Measurements from ENCODE around the gene ADSS1. TPM values are rescaled to one million over a fixed set of nuclear protein-coding genes. Genes with fewer than 3 reads are reported as not detected.
A peak's percentile ranks its signal among the peaks of the same experiment; 100 is the strongest.

ADSS1 gene
- total RNA-seq, 1 experiment from 2014 or later = 19.8 TPM

- no peak for DNase-seq (ENCODE audit: extremely low read depth, low read depth)
These were observed 5.8 kb downstream of the ADSS1 start for GRCh38 chr14:104729835-104730181.

- no peak for DNase-seq (ENCODE audit: extremely low read depth, low read depth)
These were observed 6.5 kb downstream of the ADSS1 start for GRCh38 chr14:104730487-104730886.

GRCh38 chr14:104731320-104732294 lies 7.6 kb downstream of the ADSS1 start:
- no peak for DNase-seq (ENCODE audit: extremely low read depth, low read depth)

GRCh38 chr14:104732355-104732804 lies 8.4 kb downstream of the ADSS1 start:
- peak; percentile 90 for DNase-seq (ENCODE audit: extremely low read depth, low read depth)

GRCh38 chr14:104732931-104733681 lies 9.1 kb downstream of the ADSS1 start:
- DNase-seq (ENCODE audit: extremely low read depth, low read depth) = peak; percentile 53

GRCh38 chr14:104734051-104734587 lies 10.1 kb downstream of the ADSS1 start:
- no peak for DNase-seq (ENCODE audit: extremely low read depth, low read depth)

- no peak for DNase-seq (ENCODE audit: extremely low read depth, low read depth)
These were observed 10.6 kb downstream of the ADSS1 start for GRCh38 chr14:104734601-104734990.

GRCh38 chr14:104734991-104735779 lies 11.2 kb downstream of the ADSS1 start:
- no peak for DNase-seq (ENCODE audit: extremely low read depth, low read depth)

- peak; percentile 43 for DNase-seq (ENCODE audit: extremely low read depth, low read depth)
These were observed 12.0 kb downstream of the ADSS1 start for GRCh38 chr14:104735830-104736642.

GRCh38 chr14:104738375-104739019 lies 14.5 kb downstream of the ADSS1 start:
- DNase-seq (ENCODE audit: extremely low read depth, low read depth) = no peak

- DNase-seq (ENCODE audit: extremely low read depth, low read depth) = no peak
These were observed 15.0 kb downstream of the ADSS1 start for GRCh38 chr14:104739026-104739425.

GRCh38 chr14:104739546-104740516 lies 15.8 kb downstream of the ADSS1 start:
- no peak for DNase-seq (ENCODE audit: extremely low read depth, low read depth)

GRCh38 chr14:104741108-104741802 lies 17.2 kb downstream of the ADSS1 start:
- DNase-seq (ENCODE audit: extremely low read depth, low read depth) = no peak

GRCh38 chr14:104741803-104742251 lies 17.8 kb downstream of the ADSS1 start:
- DNase-seq (ENCODE audit: extremely low read depth, low read depth) = no peak

GRCh38 chr14:104742586-104743455 lies 18.8 kb downstream of the ADSS1 start:
- no peak for DNase-seq (ENCODE audit: extremely low read depth, low read depth)
